ENCODE data around the gene GRIN2C.

GRCh38 chr17:74873874-74874614 is 14.4 kb upstream of the GRIN2C start:
- no peak for TF ChIP-seq CTCF (IDR thresholded peaks at IDR 0.05)
- no peak for TF ChIP-seq EP300 (IDR thresholded peaks at IDR 0.05)
- no peak for TF ChIP-seq POLR2A (IDR thresholded peaks at IDR 0.05)
- no peak for TF ChIP-seq POLR2AphosphoS5 (IDR thresholded peaks at IDR 0.05)
